GM18502 (cell line): ENCODE measurements around the gene FSTL5.

ENCODE experiments used
- ATAC-seq: cut with Tn5 transposase; IDR thresholded peaks from one replicate; pipeline ENCODE4 v1.9.1; 2021; ENCODE audit warnings: mild to moderate bottlenecking; ENCODE audit not compliant: unreplicated experiment, poor library complexity

The FSTL5 gene

DNA sequence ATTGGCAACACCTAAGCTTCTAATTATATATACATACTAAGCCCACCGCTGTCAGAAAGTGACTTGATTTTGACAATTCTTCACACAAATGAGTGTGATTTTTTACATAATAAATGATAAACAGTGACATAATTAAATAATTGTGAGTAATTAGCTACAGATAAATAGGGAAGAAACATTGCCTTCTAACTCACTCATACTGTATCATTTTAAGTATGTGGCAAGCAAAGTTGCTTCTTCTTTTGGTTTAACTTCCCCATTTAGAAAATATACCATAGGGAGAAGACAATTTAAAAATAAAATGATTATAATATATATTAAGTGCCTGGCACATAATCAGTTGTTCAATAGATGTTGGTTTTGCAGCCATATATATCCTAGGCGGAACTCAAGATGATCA, 644.2 kb downstream of the FSTL5 start:
- ATAC-seq = no peak

GRCh38 chr4:161517941-161518340, 645.9 kb downstream of the FSTL5 start:
- no peak for ATAC-seq

GRCh38 chr4:161505141-161505540, 658.7 kb downstream of the FSTL5 start:
- no peak for ATAC-seq

DNA sequence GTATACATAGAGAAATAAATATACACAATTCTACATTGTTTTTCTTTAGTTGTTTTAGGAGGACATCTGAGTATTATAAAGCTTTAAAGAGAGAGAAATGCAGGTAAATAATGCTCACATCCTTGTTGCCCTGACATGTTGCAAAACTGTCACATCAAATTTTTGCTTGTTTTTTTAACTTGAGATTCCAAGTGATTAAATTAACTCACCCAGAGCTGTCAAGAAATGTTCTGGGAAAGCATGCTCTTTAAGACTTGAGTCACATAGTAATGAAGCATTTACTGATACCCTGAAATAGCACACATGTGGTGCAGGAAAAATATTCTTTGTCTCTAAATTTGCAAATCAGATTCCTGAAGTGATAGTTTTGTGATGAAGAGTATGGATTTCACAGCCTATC, 665.6 kb downstream of the FSTL5 start:
- no peak for ATAC-seq

GRCh38 chr4:161486461-161486860, 677.3 kb downstream of the FSTL5 start:
- ATAC-seq = no peak

DNA sequence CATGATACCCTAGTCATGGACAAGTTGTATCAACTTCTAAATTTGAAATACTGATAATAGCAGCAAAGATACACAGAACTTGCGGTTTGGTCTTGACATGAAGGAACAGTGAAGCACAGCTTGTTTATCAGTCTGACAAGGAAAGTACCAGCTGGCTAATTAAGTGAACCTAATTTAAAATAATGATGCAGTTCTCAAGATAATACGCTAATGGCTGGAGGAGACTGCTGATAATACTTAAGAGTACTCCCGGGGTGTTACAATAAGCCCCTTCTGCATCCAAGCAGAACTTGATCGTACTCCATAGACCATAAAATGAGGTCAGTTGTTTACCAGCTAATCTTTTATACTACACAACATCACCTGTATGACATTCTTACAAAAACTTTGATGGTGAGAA, 697.5 kb downstream of the FSTL5 start:
- ATAC-seq = no peak

GRCh38 chr4:161463436-161463835, 700.4 kb downstream of the FSTL5 start:
- no peak for ATAC-seq

- ATAC-seq = no peak
These were observed 705.9 kb downstream of the FSTL5 start for GRCh38 chr4:161457906-161458305.

GRCh38 chr4:161457311-161457710, 706.5 kb downstream of the FSTL5 start:
- no peak for ATAC-seq

GRCh38 chr4:161454860-161455259, 708.9 kb downstream of the FSTL5 start:
- no peak for ATAC-seq

DNA sequence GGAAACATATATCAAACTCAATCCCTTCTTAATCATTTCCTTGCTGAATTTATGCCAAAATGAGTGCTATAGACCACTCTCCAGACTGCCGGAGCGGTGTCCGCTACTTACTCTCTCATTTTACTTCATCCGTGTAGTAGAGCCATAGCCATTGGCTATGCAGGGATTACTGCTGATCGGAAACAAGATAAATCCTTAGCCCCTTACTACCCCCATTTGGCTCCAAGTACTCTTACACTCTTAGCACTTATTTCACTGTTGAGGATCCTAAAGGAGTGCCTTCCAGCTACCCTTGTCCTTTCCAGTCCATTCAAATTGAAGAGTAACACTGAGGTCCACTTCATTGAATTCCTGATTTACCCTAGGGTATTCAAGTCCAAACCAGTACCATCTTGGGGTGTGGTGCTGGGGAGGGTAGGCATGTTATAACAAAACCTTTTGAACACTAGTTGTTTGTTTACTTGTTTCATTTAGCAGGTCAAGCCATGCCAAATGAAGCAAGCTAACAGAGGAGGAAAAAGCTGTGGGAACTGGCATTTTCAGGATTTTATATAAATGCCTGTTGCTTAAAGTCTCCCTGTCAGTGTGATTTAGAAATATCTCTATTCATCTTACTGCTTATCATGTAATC, 715.1 kb downstream of the FSTL5 start:
- ATAC-seq = no peak

DNA sequence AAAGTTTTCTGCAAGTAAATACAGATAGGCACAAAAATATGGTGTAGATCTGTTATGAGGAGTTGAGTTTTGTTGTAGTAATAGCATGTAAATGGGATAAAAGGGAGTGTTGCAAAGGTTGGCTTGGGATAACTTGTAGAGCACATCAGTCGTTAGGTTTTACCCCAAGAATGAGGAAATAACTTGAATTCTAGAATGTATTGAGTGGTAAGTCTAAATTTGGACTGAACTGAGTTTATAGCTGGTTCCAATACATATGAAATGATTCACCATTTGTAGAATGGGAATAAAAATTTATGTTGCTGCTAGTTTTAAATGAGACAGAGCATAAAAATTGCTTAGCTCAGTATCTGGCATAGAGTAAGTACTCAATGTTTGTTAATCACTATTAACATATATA, 719.2 kb downstream of the FSTL5 start:
- no peak for ATAC-seq

DNA sequence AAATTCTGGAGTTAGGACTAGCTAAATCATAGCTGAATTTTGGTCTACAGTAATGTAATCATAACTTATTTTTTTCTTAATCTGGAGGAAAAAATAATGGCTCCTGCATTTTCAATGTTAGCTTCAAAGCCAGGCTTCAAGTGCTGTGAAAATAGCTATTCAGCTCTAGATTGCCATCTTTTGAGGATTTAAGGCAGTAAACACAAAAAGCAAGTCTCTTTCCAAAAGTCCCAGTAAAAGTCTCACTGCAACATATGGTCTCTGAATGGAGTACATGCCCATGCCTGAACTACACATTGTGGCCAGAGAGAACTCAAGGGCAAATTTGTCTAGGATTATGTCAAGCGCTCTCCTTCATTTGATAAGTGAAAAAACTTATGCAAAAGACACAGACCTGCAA, 720.9 kb downstream of the FSTL5 start:
- no peak for ATAC-seq

DNA sequence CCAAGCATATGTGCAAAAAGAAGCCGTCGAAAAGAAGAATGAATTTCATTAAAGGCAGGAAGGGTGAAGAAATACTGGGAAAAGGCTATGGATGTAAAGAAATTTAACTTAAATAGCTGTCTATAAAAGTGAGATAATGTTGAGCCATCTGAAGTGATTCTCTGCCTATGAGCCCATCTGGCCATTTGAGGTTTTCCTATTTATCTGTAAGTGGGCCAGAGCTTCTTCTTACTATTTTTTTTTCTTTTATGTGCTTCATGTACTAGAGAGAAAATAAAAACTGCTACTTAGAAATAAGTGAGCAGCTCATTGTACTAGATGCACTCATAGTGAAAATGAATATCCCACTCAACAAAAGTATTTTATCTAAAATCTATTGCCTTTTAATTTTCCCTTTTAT, 725.7 kb downstream of the FSTL5 start:
- ATAC-seq = no peak

DNA sequence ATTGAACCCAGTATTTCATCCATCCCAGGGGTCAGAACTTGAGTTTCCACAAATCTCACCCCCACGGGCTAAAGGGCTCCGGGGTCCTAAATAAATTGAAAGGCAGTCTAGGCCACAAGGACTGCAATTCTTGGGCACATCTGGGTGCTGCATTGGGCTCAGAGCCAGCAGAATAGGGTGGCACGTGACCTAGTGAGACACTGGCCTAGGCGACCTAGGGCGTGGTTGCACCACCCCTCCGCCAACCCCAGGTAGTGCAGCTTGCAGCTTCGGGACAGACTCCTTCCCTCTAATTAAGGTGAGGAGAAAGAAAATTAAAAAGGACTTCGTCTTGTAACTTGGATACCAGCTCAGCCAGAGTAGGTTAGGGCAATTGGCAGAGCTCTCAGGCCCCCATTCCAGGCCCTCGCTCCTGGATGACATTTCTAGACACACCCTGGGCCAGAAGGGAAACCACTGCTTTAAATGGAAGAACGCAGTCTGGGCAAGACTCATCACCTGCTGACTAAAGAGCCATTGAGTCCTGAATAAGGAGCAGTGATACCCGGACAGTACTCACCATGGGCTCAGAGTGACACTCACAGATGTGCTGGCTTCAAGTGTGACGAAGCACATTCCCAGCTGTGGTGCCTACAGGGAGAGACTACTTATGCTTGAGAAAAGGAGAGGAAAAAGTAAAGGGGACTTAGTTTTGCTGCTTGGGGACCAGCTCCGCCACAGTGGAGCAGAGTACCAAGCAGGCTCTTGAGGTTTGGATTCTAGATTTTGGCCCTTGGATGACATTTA, 735.4 kb downstream of the FSTL5 start:
- ATAC-seq = no peak

DNA sequence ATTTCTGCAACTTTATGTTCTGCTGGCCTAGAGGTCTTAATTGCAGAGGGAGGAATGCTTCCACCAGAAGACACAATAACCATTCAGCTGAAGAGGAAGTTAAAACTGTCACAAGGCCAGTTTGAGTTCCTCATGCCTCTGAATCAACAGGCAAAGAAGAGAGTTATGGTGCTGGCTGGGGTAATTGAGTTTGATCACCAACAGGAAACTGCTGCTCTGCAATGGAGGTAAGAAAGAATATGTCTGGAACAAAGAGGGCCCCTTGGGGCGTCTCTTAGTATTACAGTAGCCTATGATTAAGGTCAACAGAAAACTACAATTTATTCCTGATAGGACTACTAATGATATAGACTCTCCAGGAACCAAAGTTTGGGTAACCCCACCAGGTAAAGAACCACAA, 744.0 kb downstream of the FSTL5 start:
- ATAC-seq = no peak

DNA sequence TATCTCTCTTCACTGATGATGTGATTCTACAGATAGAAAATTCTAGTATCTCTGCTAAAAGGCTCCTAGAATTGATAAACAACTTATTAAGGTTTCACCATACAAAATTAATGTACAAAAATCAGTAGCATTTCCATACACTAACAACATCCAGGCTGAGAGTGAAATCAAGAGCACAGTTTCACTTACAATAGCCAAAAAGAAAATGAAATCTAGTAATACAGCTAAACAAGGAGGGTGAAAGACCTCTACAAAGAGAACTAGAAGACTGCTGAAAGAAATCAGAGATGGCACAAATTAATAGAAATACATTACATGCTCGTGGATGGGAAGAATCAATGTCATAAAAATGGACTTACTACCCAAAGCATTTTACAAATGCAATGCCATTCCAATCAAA, 751.9 kb downstream of the FSTL5 start:
- no peak for ATAC-seq

DNA sequence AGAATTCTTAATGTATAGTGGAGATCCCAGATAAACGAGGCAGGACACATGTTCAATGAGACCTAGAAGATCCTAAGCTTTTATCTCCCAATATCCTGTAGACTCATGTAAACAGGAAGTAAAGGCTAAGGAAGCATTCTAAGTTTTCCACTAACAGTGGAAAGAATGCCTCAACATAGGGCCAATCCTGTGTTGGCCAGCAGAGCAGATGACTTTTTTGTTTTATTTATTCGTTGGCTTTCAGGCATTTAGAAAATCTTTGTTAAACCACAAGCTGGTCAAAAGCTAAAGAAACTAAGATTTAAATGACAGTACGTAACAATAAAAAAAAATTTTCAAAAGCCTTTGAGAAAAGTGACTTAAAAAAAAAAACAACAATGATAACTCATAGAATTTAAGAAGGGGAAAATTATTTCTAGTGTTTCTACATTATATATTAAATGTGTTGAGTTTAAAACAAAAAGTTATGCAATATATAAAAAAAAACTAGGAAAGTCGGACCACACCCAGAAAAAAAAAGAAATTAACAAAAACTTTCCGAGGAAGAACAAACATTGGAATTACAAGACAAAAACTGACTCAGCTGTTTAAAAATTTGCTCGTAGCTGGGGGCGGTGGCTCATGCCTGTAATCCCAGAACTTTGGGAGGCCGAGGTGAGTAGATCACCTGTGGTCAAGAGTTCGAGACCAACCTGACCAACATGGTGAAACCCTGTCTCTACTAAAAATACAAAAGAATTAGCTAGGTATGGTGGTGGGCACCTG, 759.3 kb downstream of the FSTL5 start:
- no peak for ATAC-seq

DNA sequence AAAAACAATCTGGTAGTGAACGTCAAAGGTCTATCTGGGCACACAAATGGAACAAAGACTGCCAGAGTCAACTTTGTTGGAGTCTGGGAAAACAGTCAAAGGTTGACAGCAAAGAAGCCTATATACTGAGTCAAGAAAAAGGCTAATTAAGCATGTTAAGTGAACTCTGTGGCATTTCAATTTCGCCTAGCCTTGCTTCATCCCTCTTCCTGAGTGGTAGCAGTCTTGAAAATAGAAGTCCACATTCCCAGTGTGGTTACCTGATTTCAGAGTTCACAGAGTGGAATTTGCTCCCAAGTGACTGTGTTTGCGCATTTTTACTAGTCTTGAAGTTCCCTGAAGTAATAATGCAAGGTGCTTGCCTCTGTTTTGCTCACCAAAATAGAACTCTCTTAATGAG, 760.0 kb downstream of the FSTL5 start:
- ATAC-seq = no peak

GRCh38 chr4:161393602-161394001, 770.2 kb downstream of the FSTL5 start:
- no peak for ATAC-seq

DNA sequence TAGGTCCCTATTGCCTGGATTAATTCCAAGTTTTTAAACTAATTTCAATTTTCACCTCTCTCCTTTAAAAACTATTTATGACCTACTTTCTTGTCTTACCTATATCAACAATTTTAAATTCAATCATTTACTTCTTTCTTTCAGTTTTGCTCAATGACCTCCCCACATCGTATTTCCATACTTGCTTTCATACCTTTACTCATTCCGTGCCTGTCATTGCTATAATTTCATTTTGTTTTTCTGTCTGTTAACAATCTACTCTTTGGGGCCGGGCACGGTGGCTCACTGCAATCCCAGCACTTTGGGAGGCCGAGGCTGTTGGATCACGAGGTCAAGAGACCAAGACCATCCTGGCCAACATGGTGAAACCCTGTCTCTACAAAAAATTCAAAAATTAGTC, 781.1 kb downstream of the FSTL5 start:
- no peak for ATAC-seq
